IPS-NIHi11 (cell line): ENCODE results near the gene KIF5B.

Experiments
- DNase-seq: peaks from one replicate; pipeline ENCODE4 v3.0.0; 2012; ENCODE audit warnings: mixed read lengths, low spot score

Gene KIF5B

DNA sequence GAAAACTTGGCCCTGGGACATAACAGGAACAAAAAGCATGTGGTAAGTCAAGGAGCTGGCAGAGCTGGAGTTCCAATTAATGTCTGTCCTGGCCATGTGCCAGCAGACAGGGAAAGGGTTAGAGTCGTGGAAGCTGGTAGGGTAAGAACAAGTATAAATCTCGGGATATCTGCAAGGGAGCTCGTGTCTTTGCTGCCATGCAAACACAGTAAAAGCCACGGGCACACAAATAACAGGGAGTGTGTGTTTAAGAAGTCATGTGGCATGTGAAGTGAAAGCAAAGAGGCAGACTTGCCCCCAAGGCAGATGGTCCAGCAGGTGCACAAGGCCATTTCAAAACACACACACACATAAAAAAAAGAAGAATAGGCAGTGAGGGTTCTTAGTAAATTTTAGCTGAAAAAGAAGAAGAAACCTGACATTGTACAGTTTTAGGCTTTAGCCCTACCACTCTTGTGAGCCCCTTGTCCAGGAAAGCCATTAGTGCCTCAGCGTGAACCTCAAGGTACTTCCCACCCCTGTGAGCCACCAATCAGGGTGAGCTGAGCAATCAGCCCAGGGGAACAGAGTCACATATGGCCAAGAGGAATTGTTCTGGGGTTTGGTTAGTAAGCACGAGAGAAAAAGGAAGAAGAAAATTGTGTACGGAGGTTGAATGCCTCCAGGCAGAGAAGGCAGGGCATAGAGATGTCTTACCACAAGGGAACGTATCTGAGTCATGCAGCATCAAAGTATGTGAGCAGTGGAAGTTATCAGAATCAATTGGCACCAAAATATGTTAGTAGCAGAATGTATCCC is 94.7 kb downstream of the KIF5B start:
- DNase-seq = no peak

- no peak for DNase-seq
Measured at GRCh38 chr10:31959461-31960173, 96.6 kb downstream of the KIF5B start.
